Left hindlimb (tissue), 1 donor: ENCODE results near the gene NLRP7.
"Not testable (repeated sequence)": the region's sequence is repeated elsewhere in the genome, so short reads cannot be mapped to it uniquely, and the experiment has no call there.

Source experiments
- DNase-seq: peaks from one replicate; pipeline ENCODE4 v3.0.0-alpha.2; 2018

The NLRP7 gene

DNA sequence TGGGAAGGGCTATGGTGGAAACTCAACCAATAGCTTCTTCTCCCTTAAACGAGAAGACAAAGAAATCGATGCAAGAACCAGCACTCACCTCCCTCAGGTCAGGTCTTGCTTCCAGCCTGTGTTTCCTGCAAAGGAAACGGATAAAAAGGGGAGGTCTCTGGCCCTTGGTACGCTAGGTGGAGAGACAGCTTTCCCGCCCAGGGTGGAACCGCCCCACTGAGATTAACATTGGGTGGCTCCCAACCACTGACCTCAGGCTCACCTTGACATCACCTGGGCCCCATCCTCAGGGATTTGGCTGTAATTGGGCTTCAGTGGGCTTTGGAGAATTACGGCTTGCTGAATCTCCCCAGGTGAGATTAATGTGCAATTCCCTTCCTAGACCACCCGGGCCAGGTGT, at the start of gene NLRP7:
Gene NLRP7, minus strand, starts transcription at position 150 of the 400 bp plus-strand sequence.
- DNase-seq = no peak

DNA sequence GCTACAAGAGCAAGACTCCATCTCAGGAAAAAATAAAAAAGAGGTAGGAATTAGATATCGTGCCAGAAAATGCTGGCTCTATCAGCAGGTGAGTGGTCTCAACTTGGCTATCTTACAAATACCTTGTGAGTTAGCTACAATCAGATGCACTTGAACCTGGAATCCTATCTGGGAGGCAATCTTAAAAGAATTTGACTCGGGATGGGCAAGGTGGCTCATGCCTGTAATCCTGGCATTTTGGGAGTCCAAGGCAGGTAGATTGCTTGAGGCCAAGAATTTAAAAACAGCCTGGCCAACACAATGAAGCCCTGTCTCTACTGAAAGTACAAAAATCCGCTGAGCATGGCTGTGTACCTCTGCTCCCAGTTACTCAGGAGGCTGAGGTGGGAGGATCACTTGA, 48.2 kb upstream of the NLRP7 start:
- no peak for DNase-seq

GRCh38 chr19:54989531-54989930, 42.2 kb upstream of the NLRP7 start:
- DNase-seq = not testable (repeated sequence)

GRCh38 chr19:54982562-54982961, 35.2 kb upstream of the NLRP7 start:
- not testable (repeated sequence) for DNase-seq

DNA sequence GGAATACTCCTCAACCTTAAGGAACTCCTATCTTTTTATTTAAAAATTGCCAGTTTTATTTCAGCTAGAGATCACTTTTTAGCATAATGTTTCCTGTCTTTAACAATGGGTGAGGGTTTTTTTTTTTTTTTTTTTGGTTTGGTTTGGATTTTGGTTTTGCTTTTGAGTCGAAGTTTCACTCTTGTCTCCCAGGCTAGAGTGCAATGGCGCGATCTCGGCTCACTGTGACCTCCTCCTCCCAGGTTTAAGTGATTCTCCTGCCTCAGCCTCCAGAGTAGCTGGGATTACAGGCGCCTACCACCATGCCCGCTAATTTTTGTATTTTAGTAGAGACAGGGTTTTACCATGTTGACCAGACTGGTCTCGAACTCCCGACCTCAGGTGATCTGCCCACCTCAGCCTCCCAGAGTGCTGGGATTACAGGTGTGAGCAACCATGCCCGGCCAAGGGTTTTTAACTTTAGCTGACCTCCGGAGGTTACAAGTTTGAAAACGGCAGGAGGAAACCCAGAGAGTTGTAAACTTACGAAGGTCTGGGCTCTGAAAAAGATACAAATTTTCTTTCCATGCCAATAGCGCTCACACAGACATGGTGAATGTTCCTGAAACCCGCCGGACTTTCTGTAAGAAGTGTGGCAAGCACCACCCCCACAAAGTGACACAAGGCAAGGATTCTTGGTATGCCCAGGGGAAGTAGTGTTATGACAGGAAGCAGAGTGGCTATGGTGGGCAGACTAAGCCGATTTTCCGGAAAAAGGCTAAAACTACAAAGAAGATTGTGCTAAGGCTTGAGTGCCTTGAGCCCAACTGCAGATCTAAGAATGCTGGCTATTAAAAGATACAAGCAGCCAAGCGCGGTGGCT, 26.1 kb upstream of the NLRP7 start:
- DNase-seq = not testable (repeated sequence)

DNA sequence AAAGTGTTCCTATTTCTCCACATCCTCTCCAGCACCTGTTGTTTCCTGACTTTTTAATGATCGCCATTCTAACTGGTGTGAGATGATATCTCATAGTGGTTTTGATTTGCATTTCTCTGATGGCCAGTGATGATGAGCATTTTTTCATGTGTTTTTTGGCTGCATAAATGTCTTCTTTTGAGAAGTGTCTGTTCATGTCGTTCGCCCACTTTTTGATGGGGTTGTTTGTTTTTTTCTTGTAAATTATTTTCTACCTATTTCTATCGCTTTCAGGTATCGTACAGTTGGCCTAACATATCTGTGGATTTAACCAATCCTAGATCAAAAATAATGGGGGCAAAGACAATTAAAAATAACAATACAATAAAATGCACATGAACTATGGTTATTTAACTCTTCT, 24.1 kb upstream of the NLRP7 start:
- not testable (repeated sequence) for DNase-seq

- no peak for DNase-seq
These were observed 22.3 kb upstream of the NLRP7 start for GRCh38 chr19:54969647-54970046.

DNA sequence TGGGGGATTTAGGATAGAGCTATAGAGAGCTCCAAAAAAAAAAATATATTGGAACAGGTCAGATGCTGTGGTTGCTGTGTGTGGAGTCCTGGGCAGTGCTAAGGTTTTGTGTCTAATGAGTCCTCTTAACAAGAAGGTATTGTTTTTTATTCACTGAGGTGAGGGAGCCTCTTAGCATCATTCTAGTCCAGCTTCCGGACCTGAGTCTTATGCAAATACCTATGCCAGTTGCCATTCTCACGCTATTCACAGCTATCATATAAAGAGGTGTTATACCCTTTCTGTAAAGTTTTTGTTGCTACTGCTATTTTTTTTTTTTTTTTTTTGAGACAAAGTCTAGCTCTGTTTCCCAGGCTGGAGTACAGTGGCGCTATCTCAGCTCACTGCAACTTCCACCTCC, 20.3 kb upstream of the NLRP7 start:
- DNase-seq = no peak

GRCh38 chr19:54965055-54965454, 17.7 kb upstream of the NLRP7 start:
- not testable (repeated sequence) for DNase-seq

DNA sequence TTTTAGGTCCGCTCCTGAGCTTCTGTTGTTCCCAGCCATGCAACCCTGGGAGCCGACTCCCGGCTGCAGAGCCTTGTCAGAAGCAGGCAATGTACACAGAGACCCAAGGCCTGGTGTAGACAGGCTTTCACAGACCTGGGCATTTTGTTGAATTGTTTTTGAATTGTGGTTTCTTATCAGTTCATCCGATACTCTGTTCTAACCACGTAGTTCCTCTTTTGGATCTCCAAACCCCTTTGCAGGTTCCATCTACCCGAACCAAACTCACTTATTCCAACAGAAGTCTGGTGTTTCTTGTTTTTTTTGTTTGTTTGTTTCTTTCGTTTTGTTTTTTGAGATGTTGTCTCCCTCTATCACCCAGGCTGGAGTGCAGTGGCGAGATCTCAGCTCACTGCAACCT, 12.5 kb upstream of the NLRP7 start:
- DNase-seq = no peak

DNA sequence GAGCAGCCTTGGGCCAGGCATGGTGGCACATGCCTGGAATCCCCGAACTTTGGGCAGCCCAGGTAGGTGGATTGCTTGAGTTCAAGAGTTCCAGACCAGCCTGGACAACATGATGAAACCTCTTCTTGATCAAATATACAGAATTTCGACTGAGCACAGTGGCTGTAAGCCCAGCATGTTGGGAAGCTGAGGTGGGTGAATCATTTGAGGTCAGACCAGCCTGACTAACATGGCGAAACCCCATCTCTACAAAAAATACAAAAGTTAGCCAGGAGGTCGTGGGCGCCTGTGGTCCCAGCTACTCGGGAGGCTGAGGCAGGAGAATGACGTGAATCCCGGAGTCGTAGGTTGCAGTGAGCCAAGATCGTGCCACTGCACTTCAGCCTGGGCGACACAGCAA, 8.0 kb upstream of the NLRP7 start:
- DNase-seq = no peak

DNA sequence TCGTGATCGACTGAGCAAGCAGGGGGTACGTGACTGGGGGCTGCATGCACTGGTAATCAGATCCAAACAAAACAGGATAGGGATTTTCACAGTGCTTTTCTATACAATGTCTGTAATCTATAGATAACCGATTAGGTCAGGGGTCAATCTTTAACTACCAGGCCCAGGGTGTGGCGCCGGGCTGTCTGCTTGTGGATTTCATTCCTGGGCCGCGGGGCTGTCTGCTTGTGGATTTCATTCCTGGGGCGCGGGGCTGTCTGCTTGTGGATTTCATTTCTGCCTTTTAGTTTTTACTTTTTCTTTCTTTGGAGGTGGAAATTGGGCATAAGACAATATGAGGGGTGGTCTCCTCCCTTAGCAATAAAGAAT, 6.0 kb upstream of the NLRP7 start:
- DNase-seq = not testable (repeated sequence)

- DNase-seq = no peak
These were observed 5.4 kb upstream of the NLRP7 start for GRCh38 chr19:54952591-54953344.

DNA sequence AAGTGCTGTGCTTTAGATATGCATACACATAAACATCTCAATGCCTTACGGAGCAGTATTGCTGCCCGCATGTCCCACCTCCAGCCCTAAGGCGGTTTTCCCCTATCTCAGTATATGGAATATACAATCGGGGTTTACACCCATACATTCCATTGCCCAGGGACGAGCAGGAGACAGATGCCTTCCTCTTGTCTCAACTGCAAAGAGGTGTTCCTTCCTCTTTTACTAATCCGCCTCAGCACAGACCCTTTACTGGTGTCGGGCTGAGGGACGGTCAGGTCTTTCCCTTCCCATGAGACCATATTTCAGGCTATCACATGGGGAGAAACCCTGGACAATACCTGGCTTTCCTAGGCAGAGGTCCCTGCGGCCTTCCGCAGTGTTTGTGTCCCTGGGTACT, 3.2 kb upstream of the NLRP7 start:
- DNase-seq = not testable (repeated sequence)

DNA sequence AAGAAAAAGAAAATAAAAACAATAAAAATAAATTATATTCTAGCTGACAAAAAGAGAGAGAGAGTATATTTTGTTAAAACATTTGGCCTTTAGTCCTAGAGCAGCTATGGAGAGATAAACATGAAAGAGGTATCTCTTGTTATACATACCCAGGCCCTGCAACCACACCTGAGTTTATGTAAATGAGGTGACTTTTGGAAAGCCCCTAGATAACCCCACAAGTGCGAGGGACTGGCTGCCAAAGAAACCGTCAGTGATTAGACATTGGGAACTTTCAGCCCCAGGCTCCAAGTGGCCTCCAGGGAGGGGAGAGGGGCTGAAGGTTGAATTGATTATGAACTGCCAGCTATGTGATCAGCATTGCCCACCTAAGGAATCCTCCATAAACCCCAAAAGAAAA, 2.1 kb upstream of the NLRP7 start:
- DNase-seq = no peak

GRCh38 chr19:54943772-54944361, 3.5 kb downstream of the NLRP7 start:
- DNase-seq = not testable (repeated sequence)

DNA sequence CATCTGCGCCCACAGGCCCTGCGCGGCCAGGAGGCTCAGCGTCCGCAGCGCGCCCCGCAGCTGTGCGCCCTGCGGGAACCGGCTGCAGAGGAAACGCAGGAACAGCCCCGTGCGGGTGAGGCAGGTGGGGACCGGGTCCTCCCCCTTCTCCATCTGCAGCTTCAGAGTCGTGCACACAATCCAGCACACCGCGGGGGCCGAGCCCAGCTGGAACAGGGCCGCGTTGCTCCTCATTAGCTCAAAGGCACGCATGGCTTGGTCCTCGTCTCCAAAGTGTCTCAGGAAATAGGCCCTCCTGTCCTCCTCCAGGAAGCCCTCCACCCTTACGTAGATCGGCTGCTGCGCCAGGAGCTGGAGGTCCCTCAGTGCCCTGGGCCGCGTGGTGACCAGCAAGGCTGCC, 7.8 kb downstream of the NLRP7 start:
- DNase-seq = not testable (repeated sequence)

GRCh38 chr19:54938906-54939305, 8.4 kb downstream of the NLRP7 start:
- no peak for DNase-seq

DNA sequence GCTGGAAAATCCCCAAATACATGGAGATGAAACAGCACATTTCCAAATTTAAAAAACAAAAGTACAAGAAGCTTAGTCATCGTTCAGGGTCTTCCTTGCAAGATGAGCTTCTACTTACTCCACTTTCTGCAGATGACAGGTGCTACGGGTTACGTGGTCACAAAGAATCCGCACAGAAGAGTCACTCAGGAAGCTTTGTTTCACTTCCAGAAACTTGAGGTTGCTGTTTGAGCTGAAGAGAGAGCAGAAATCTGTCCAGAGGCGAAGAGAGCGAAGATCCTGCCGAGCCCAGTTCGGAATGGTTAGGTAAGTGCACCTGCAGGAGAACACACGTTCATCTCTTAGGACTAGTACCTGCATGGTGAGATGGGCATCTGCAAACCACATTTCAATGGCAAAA, 9.4 kb downstream of the NLRP7 start:
- no peak for DNase-seq

GRCh38 chr19:54928299-54928698, 19.0 kb downstream of the NLRP7 start:
- DNase-seq = no peak

GRCh38 chr19:54923276-54923675, 24.1 kb downstream of the NLRP7 start:
- no peak for DNase-seq

GRCh38 chr19:54921082-54921481, 26.2 kb downstream of the NLRP7 start:
- no peak for DNase-seq

- not testable (repeated sequence) for DNase-seq
These were observed 27.4 kb downstream of the NLRP7 start for GRCh38 chr19:54919646-54920563.
